Immature natural killer cell (primary cell): Measurements from ENCODE around the gene ADAMTSL1. TPM values are rescaled to one million over a fixed set of nuclear protein-coding genes. Genes with fewer than 3 reads are reported as not detected.

Source experiments
- DNase-seq, 3 donors: peaks; one replicate each; pipeline ENCODE4 v3.0.0; 2022; ENCODE audit warnings: mixed read lengths in 1 of 3
- H3K27ac Mint-ChIP-seq, 6 donors: one replicate each; pipeline ENCODE4 v1.8.0; 2020; ENCODE audit warnings: mixed read lengths in 6 of 6, mild to moderate bottlenecking in 5 of 6, inconsistent platforms in 4 of 6, moderate library complexity in 3 of 6
- H3K27me3 Mint-ChIP-seq, 3 donors: one replicate each; pipeline ENCODE4 v1.8.0; 2020 to 2021; ENCODE audit warnings: low read depth in 3 of 3, mild to moderate bottlenecking in 3 of 3, mixed read lengths in 3 of 3, moderate library complexity in 3 of 3, inconsistent platforms in 1 of 3
- H3K36me3 Mint-ChIP-seq, 3 donors: one replicate each; pipeline ENCODE4 v1.8.0; 2020; ENCODE audit warnings: mixed read lengths in 3 of 3, inconsistent platforms in 2 of 3, mild to moderate bottlenecking in 2 of 3
- H3K4me1 Mint-ChIP-seq, 2 donors: one replicate each; pipeline ENCODE4 v1.8.0; 2020; ENCODE audit warnings: inconsistent platforms in 2 of 2, mild to moderate bottlenecking in 2 of 2, mixed read lengths in 2 of 2, moderate library complexity in 1 of 2
- H3K4me3 Mint-ChIP-seq, 5 donors: one replicate each; pipeline ENCODE4 v1.8.0; 2020; ENCODE audit warnings: mild to moderate bottlenecking in 5 of 5, mixed read lengths in 5 of 5, inconsistent platforms in 3 of 5, moderate library complexity in 3 of 5
- H3K9me3 Mint-ChIP-seq, 6 donors: one replicate each; pipeline ENCODE4 v1.8.0; 2020; ENCODE audit warnings: mild to moderate bottlenecking in 6 of 6, mixed read lengths in 6 of 6, inconsistent platforms in 4 of 6, moderate library complexity in 3 of 6
- polyA plus RNA-seq, 3 donors: library from polyadenylated mRNA; unstranded; fragments of 300-500 nt; fragmentation: Illumina TruSeq; gene quantifications; one replicate each; pipeline ENCODE4 v1.2.3, GENCODE V29; 2021

Gene ADAMTSL1
- polyA plus RNA-seq, 3 donors from 2014 or later = not detected

- no peak for DNase-seq
- no peaks in the 10 kb centered on the region for H3K36me3 Mint-ChIP-seq
- no peak overlapping the region for H3K27ac Mint-ChIP-seq
- H3K27me3 Mint-ChIP-seq = peaks cover 0 to 3% (median 3%) of the 10 kb centered on the region in 3 donors
- no peak overlapping the region for H3K4me3 Mint-ChIP-seq
- peaks cover 0 to 4% (median under 1%) of the 10 kb centered on the region in 6 donors for H3K9me3 Mint-ChIP-seq
- H3K4me1 Mint-ChIP-seq = no peaks in the 10 kb centered on the region
Measured at GRCh38 chr9:18499062-18499461, 25.1 kb downstream of the ADAMTSL1 start.

DNA sequence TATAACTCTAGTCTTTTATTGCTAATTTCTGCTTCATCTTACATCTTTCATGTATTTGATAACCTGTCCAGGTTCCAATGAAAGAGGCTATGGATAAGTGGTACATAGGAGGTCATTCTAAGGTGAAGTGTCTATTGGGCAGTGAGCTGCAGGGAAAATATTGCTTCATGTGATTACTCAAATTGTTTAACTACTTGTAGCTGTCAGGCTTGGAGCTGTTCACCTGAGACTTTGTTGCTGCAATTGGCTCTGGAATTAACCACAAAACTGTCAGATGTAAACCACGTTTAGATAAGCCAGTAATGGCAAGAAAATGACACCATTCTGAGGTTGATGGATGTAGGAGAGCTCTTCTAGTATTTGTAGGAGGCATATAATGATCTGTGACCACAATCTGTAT, 26.0 kb downstream of the ADAMTSL1 start:
- H3K4me1 Mint-ChIP-seq = no peaks in the 10 kb centered on the region
- H3K9me3 Mint-ChIP-seq = peaks cover 0 to 2% (median 0%) of the 10 kb centered on the region in 6 donors
- peaks cover 0 to 3% (median 1%) of the 10 kb centered on the region in 3 donors for H3K27me3 Mint-ChIP-seq
- H3K27ac Mint-ChIP-seq = no peak overlapping the region
- no peak overlapping the region for H3K4me3 Mint-ChIP-seq
- DNase-seq = no peak
- no peaks in the 10 kb centered on the region for H3K36me3 Mint-ChIP-seq

- Mint-ChIP-seq H3K36me3 (no peaks in the 10 kb centered on the region), H3K9me3 (peaks cover 0 to 1% (median 0%) of the 10 kb centered on the region in 6 donors), H3K4me3 (no peak overlapping the region), H3K4me1 (no peaks in the 10 kb centered on the region), H3K27me3 (peaks cover 0 to 3% (median 1%) of the 10 kb centered on the region in 3 donors), H3K27ac (no peak overlapping the region)
- DNase-seq = no peak
Measured at GRCh38 chr9:18500451-18500850, 26.5 kb downstream of the ADAMTSL1 start.

DNA sequence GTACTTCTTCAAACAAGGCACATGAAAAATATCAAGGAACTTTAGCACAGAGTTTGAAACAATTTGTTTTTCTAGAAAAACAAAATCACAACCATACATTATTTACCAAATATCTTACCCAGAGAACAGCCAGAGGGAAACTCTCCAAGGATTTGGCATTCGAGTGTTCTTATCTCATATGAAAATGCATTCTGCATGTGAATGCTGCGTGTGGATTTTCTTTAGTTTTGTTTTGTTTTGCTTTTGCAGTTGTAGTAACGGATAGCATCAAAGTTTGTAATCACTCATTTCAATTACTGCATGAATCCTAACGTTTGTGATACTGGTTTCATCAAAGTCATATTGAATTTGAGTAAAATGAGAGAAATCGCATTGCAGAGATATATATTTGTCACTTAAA, 28.0 kb downstream of the ADAMTSL1 start:
- no peak for DNase-seq
- Mint-ChIP-seq H3K36me3 (no peaks in the 10 kb centered on the region), H3K4me3 (no peak overlapping the region), H3K4me1 (no peaks in the 10 kb centered on the region), H3K27me3 (peaks cover 0 to 3% (median 1%) of the 10 kb centered on the region in 3 donors), H3K27ac (no peak overlapping the region), H3K9me3 (peaks cover 0 to 4% (median 0%) of the 10 kb centered on the region in 6 donors)

GRCh38 chr9:18502546-18502945, 28.6 kb downstream of the ADAMTSL1 start:
- Mint-ChIP-seq H3K4me3 (no peak overlapping the region), H3K27me3 (peaks cover 0 to 3% (median 1%) of the 10 kb centered on the region in 3 donors), H3K36me3 (no peaks in the 10 kb centered on the region), H3K9me3 (peaks cover 0 to 4% (median 0%) of the 10 kb centered on the region in 6 donors), H3K27ac (no peak overlapping the region), H3K4me1 (no peaks in the 10 kb centered on the region)
- DNase-seq = no peak

DNA sequence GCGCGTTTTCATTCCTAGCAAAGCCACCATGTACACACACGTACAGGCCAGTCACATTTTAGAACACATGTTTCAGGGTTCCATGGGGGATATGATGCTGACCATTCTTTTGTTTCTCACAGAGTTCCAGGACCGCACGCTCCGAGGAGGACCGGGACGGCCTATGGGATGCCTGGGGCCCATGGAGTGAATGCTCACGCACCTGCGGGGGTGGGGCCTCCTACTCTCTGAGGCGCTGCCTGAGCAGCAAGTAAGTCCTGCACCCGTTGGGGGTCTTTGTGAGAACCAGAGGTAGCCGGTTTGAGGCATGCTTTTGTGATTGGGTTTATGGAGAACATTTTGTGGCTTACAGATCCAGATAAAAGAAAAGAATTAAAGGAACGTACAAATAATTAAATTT, 30.8 kb downstream of the ADAMTSL1 start:
- Mint-ChIP-seq H3K27ac (no peak overlapping the region), H3K9me3 (peaks cover 0 to 8% (median 4%) of the 10 kb centered on the region in 6 donors), H3K36me3 (no peaks in the 10 kb centered on the region), H3K4me3 (no peak overlapping the region), H3K27me3 (peaks cover 0 to 1% (median 0%) of the 10 kb centered on the region in 3 donors), H3K4me1 (no peaks in the 10 kb centered on the region)
- no peak for DNase-seq

- no peak overlapping the region for H3K4me3 Mint-ChIP-seq
- no peaks in the 10 kb centered on the region for H3K36me3 Mint-ChIP-seq
- H3K27ac Mint-ChIP-seq = no peak overlapping the region
Measured at GRCh38 chr9:18507151-18507550, 33.2 kb downstream of the ADAMTSL1 start.

GRCh38 chr9:18516514-18516913, 42.6 kb downstream of the ADAMTSL1 start:
- no peak for DNase-seq
- Mint-ChIP-seq H3K36me3 (no peaks in the 10 kb centered on the region), H3K9me3 (peaks cover 0 to 19% (median 7%) of the 10 kb centered on the region in 6 donors), H3K4me3 (no peak overlapping the region), H3K4me1 (no peaks in the 10 kb centered on the region), H3K27ac (no peak overlapping the region), H3K27me3 (peaks cover 1 to 6% (median 2%) of the 10 kb centered on the region in 3 donors)

More at GRCh38 chr9:18507151-18507550, 33.2 kb downstream of the ADAMTSL1 start:
- H3K9me3 Mint-ChIP-seq = peaks cover 0 to 7% (median 4%) of the 10 kb centered on the region in 6 donors
- no peak for DNase-seq
- no peaks in the 10 kb centered on the region for H3K27me3 Mint-ChIP-seq
- H3K4me1 Mint-ChIP-seq = no peaks in the 10 kb centered on the region

- Mint-ChIP-seq H3K36me3 (no peaks in the 10 kb centered on the region), H3K4me3 (no peak overlapping the region), H3K4me1 (no peaks in the 10 kb centered on the region), H3K27me3 (peaks cover 1 to 6% (median 2%) of the 10 kb centered on the region in 3 donors), H3K9me3 (peaks cover 0 to 19% (median 7%) of the 10 kb centered on the region in 6 donors), H3K27ac (no peak overlapping the region)
- DNase-seq = no peak
Measured at GRCh38 chr9:18516965-18517364, 43.0 kb downstream of the ADAMTSL1 start.

GRCh38 chr9:18520416-18521047, 46.6 kb downstream of the ADAMTSL1 start:
- Mint-ChIP-seq H3K9me3 (peaks cover 4 to 15% (median 5%) of the 10 kb centered on the region in 6 donors), H3K4me3 (no peak overlapping the region), H3K4me1 (no peaks in the 10 kb centered on the region), H3K36me3 (no peaks in the 10 kb centered on the region), H3K27ac (no peak overlapping the region), H3K27me3 (peaks cover 0 to 3% (median 1%) of the 10 kb centered on the region in 3 donors)
- no peak for DNase-seq

GRCh38 chr9:18526685-18527084, 52.7 kb downstream of the ADAMTSL1 start:
- no peak overlapping the region for H3K4me3 Mint-ChIP-seq
- no peak for DNase-seq
- no peak overlapping the region for H3K27ac Mint-ChIP-seq
- H3K9me3 Mint-ChIP-seq = peaks cover 0 to 10% (median 7%) of the 10 kb centered on the region in 6 donors
- H3K36me3 Mint-ChIP-seq = no peaks in the 10 kb centered on the region
- peaks cover 0 to 1% (median 0%) of the 10 kb centered on the region in 3 donors for H3K27me3 Mint-ChIP-seq
- H3K4me1 Mint-ChIP-seq = no peaks in the 10 kb centered on the region

GRCh38 chr9:18531136-18532065, 57.4 kb downstream of the ADAMTSL1 start:
- H3K27ac Mint-ChIP-seq = no peak overlapping the region
- H3K27me3 Mint-ChIP-seq = peaks cover 0 to 1% (median 0%) of the 10 kb centered on the region in 3 donors
- H3K4me1 Mint-ChIP-seq = no peaks in the 10 kb centered on the region
- DNase-seq = no peak
- H3K9me3 Mint-ChIP-seq = peaks cover 13 to 32% (median 22%) of the 10 kb centered on the region in 6 donors
- H3K4me3 Mint-ChIP-seq = no peak overlapping the region
- peaks cover 0 to 11% (median 0%) of the 10 kb centered on the region in 3 donors for H3K36me3 Mint-ChIP-seq

- Mint-ChIP-seq H3K4me1 (no peaks in the 10 kb centered on the region), H3K36me3 (peaks cover 0 to 11% (median 0%) of the 10 kb centered on the region in 3 donors), H3K27ac (no peak overlapping the region), H3K9me3 (peaks cover 11 to 45% (median 28%) of the 10 kb centered on the region in 6 donors), H3K27me3 (peaks cover 0 to 2% (median 0%) of the 10 kb centered on the region in 3 donors), H3K4me3 (no peak overlapping the region)
- DNase-seq = no peak
Measured at GRCh38 chr9:18534611-18535010, 60.7 kb downstream of the ADAMTSL1 start.

GRCh38 chr9:18536554-18536953, 62.6 kb downstream of the ADAMTSL1 start:
- peaks cover 0 to 11% (median 0%) of the 10 kb centered on the region in 3 donors for H3K36me3 Mint-ChIP-seq
- no peak overlapping the region for H3K4me3 Mint-ChIP-seq
- no peak overlapping the region for H3K27ac Mint-ChIP-seq
- no peaks in the 10 kb centered on the region for H3K4me1 Mint-ChIP-seq
- no peak for DNase-seq
- peaks cover 0 to 3% (median 2%) of the 10 kb centered on the region in 3 donors for H3K27me3 Mint-ChIP-seq
- H3K9me3 Mint-ChIP-seq = peaks cover 10 to 52% (median 26%) of the 10 kb centered on the region in 6 donors
